Mesendoderm (in vitro differentiated cells): Measurements from ENCODE around the gene ADAMTS17. TPM values are rescaled to one million over a fixed set of nuclear protein-coding genes. Genes with fewer than 3 reads are reported as not detected.

Source experiments
- DNase-seq: peaks from one replicate; pipeline ENCODE4 v3.0.0; 2013
- H2AK5ac ChIP-seq: 2 replicates; pipeline ENCODE4 v1.6.1; 2013; ENCODE audit warnings: low read length, inconsistent platforms
- H2BK120ac ChIP-seq: 2 replicates; pipeline ENCODE4 v1.6.1; 2013; ENCODE audit warnings: low read depth, mild to moderate bottlenecking, low read length, moderate library complexity, mixed read lengths
- H2BK15ac ChIP-seq: replicated peaks from 2 replicates; pipeline ENCODE4 v1.6.1; 2013; ENCODE audit warnings: low read depth, mild to moderate bottlenecking, moderate library complexity
- H2BK5ac ChIP-seq: 2 replicates; pipeline ENCODE4 v1.6.1; 2013; ENCODE audit warnings: low read length, inconsistent platforms
- H3K18ac ChIP-seq: 2 replicates; pipeline ENCODE4 v1.6.1; 2013; ENCODE audit warnings: mild to moderate bottlenecking, low read length, mixed read lengths
- H3K23ac ChIP-seq: one replicate; pipeline ENCODE4 v1.6.1; 2013; ENCODE audit warnings: low read length
- H3K27ac ChIP-seq: 2 replicates; pipeline ENCODE4 v1.5.1; 2013; ENCODE audit warnings: low read depth, mild to moderate bottlenecking, inconsistent platforms, low read length, moderate library complexity
- H3K27me3 ChIP-seq: 2 replicates; pipeline ENCODE4 v1.6.1; 2013; ENCODE audit warnings: low read length, control low read depth, mild to moderate bottlenecking, inconsistent platforms; ENCODE audit not compliant: insufficient read depth, poor library complexity
- H3K36me3 ChIP-seq: 2 replicates; pipeline ENCODE4 v1.6.1; 2013; ENCODE audit warnings: low read length, inconsistent platforms; ENCODE audit not compliant: control insufficient read depth, insufficient read depth
- H3K4ac ChIP-seq: one replicate; pipeline ENCODE4 v1.6.1; 2013; ENCODE audit warnings: low read depth, mild to moderate bottlenecking, low read length, moderate library complexity
- H3K4me1 ChIP-seq: 2 replicates; pipeline ENCODE4 v1.6.1; 2013; ENCODE audit warnings: low read depth, low read length, inconsistent platforms; ENCODE audit not compliant: control insufficient read depth
- H3K4me2 ChIP-seq: 2 replicates; pipeline ENCODE4 v1.6.1; 2013; ENCODE audit warnings: low read length
- H3K4me3 ChIP-seq: 2 replicates; pipeline ENCODE4 v1.5.1; 2013; ENCODE audit warnings: mild to moderate bottlenecking, low read length
- H3K56ac ChIP-seq: one replicate; pipeline ENCODE4 v1.6.1; 2013; ENCODE audit warnings: low read length
- H3K79me1 ChIP-seq: 2 replicates; pipeline ENCODE4 v1.6.1; 2013; ENCODE audit warnings: low read length, inconsistent platforms
- H3K79me2 ChIP-seq: 2 replicates; pipeline ENCODE4 v1.6.1; 2013; ENCODE audit warnings: mild to moderate bottlenecking, low read length; ENCODE audit not compliant: control insufficient read depth, insufficient read depth
- H3K9ac ChIP-seq: 2 replicates; pipeline ENCODE4 v1.6.1; 2013; ENCODE audit warnings: low read length, inconsistent platforms
- H4K5ac ChIP-seq: one replicate; pipeline ENCODE4 v1.6.1; 2013; ENCODE audit warnings: low read length
- H4K8ac ChIP-seq: one replicate; pipeline ENCODE4 v1.6.1; 2013; ENCODE audit warnings: low read depth, mild to moderate bottlenecking, control low read depth, low read length, moderate library complexity
- WGBS: extraction: QIAGEN DNeasy Blood & Tissue Kit; methylation state at CpG from one replicate; pipeline ENCODE4 v1.1.7; 2013; ENCODE audit warnings: low lambda C conversion rate, missing lambda C conversion rate; ENCODE audit not compliant: insufficient coverage; ENCODE audit errors: extremely low coverage; 5-methylcytosine and 5-hydroxymethylcytosine counted together
- polyA plus RNA-seq, 2 experiments: library from polyadenylated mRNA; stranded (reverse); fragments of 200-250 nt; gene quantifications; one replicate each; pipeline ENCODE4 v1.2.3, GENCODE V29; 2013

ADAMTS17 gene
- polyA plus RNA-seq (2013, experiment 1 of 2) = 2.0 TPM
- 1.8 TPM for polyA plus RNA-seq (2013, experiment 2 of 2)

DNA sequence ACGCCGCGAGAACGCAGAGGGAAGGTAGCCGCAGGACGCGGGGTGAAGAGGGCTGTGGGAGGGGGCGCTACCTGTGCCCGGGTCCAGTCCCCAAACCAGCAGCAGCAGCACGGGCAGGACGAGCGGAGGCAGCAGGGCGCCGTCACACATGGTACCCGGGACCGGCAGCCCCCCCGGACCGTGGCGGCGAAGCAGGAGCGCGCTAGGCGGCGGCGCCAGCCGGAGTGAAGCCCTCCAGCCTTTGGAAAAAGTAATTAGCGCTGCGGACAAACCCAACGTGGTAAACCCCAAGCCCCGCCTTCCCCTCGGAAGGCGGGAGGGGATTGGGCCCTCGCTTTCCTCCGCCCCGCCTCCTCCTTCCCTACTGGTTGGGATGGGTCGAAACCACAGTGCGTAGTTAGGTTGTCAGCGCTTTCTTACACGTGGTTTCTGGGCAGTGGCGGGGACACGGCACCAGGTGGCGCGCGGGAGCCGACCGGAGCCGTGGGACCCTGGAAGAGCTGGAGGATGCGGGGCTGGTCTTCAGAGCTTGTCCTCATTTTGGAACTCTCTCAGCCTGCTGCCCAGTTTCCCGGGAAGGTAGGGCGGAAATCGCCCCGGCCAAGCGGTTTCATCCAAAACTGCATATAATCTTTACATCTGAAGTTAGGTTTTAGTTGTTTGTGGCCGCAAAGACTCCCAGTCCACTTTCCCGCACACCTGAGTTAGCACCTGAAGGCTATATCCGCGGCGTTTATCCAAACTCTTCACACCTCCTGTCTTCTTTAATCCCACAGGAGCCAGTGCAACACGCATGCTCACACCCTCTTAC is at the start of gene ADAMTS17:
ADAMTS17 (minus strand) TSS at position 226 of the 811 bp plus-strand sequence; CDS start at position 150, 76 bp downstream.
- H4K8ac ChIP-seq = no peak within 1 kb of the TSS
- no peak within 1 kb of the TSS for H2BK5ac ChIP-seq
- peak within 1 kb of the TSS; percentile 60 for H3K56ac ChIP-seq
- no peaks in the 10 kb centered on the region for H3K79me1 ChIP-seq
- no peaks in the 10 kb centered on the region for H3K79me2 ChIP-seq
- peak; percentile 97 for DNase-seq
- no peaks in the 10 kb centered on the region for H3K4me1 ChIP-seq
- H3K27me3 ChIP-seq = peaks cover 2% of the 10 kb centered on the region
- H3K23ac ChIP-seq = no peak within 1 kb of the TSS
- H2AK5ac ChIP-seq = no peak within 1 kb of the TSS
- peak within 1 kb of the TSS; percentile 22 for H3K4me3 ChIP-seq
- H2BK120ac ChIP-seq = no peak within 1 kb of the TSS
- peak within 1 kb of the TSS; percentile 80 for H3K4me2 ChIP-seq
- H2BK15ac ChIP-seq = no peak within 1 kb of the TSS
- H4K5ac ChIP-seq = no peak within 1 kb of the TSS
- H3K18ac ChIP-seq = no peak within 1 kb of the TSS
- no peaks in the 10 kb centered on the region for H3K36me3 ChIP-seq
- no peak within 1 kb of the TSS for H3K9ac ChIP-seq
- H3K4ac ChIP-seq = no peak within 1 kb of the TSS
- H3K27ac ChIP-seq = no peak within 1 kb of the TSS
- WGBS = no CpG with 5 or more reads among the region's 59 CpGs

DNA sequence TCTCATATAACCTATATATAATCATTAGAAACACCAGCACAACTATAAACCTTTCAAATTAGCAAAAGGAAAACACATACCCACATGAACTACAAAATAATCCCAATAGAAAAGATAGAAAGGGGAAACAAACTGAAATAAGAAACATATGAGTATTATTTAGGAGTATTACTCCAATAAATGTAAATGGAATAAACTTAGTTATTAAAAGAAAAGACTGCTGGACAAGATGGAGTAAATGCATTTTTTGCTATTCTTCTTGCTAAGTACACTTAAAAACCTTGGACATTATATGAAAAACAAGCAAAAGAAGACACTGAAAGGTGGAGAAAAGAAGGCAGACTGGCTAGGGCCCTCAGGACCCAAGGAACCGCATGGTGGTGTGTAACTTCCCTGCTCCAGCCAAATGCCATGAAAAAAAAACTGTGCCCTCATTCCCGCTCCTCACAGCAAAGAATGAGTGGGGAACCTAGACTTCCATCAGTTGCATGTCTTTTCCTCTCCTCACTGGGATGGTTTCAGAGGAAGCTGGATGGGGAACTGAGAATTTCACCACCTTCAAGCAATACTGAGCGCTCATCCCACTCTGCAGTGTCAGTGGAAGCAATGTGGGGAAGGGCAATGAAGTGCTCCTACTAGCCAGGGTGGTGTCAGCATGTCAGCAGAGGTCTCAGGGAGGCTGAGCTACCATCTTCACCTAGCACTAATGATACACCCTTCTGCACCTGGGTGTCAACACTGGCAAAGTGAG is 43.7 kb upstream of the ADAMTS17 start:
- Histone ChIP-seq H3K9ac (no peak overlapping the region), H2AK5ac (no peak overlapping the region), H4K8ac (no peak overlapping the region), H3K27ac (no peak overlapping the region), H3K79me2 (no peaks in the 10 kb centered on the region), H3K23ac (no peak overlapping the region), H3K79me1 (no peaks in the 10 kb centered on the region), H4K5ac (no peak overlapping the region), H2BK15ac (no peak overlapping the region), H3K27me3 (no peaks in the 10 kb centered on the region), H3K4ac (no peak overlapping the region), H3K4me3 (no peak overlapping the region), H3K18ac (no peak overlapping the region), H3K4me2 (no peak overlapping the region), H3K36me3 (no peaks in the 10 kb centered on the region), H2BK5ac (no peak overlapping the region), H3K4me1 (no peaks in the 10 kb centered on the region), H2BK120ac (no peak overlapping the region), H3K56ac (no peak overlapping the region)
- no peak for DNase-seq
- WGBS = no CpG with 5 or more reads among the region's 3 CpGs

DNA sequence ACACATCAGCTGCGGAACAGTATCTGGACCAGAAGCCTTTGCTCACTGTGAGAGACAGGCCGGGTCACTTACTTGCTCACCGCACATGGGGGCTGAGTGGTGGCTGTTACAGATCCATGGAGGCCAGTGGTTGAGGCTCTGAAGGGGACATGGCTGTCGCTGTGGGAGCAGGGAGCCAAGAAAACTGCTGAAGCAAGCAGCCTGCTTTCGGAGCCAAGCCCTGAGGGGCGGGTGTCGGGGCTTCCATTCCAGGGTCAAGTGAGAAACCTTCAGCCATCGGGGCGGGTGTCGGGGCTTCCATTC is 42.3 kb upstream of the ADAMTS17 start:
- Histone ChIP-seq H2BK5ac (no peak overlapping the region), H3K27me3 (no peaks in the 10 kb centered on the region), H3K36me3 (no peaks in the 10 kb centered on the region), H3K27ac (no peak overlapping the region), H3K79me2 (no peaks in the 10 kb centered on the region), H2BK15ac (no peak overlapping the region), H4K5ac (no peak overlapping the region), H3K23ac (no peak overlapping the region), H3K4me1 (no peaks in the 10 kb centered on the region), H3K4me2 (no peak overlapping the region), H2AK5ac (no peak overlapping the region), H3K9ac (no peak overlapping the region), H3K18ac (no peak overlapping the region), H3K56ac (no peak overlapping the region), H4K8ac (no peak overlapping the region), H3K4me3 (no peak overlapping the region), H3K79me1 (no peaks in the 10 kb centered on the region), H2BK120ac (no peak overlapping the region), H3K4ac (no peak overlapping the region)
- no CpG with 5 or more reads among the region's 10 CpGs for WGBS
- no peak for DNase-seq

GRCh38 chr15:100383302-100384107 is 41.7 kb upstream of the ADAMTS17 start:
- Histone ChIP-seq H3K36me3 (no peaks in the 10 kb centered on the region), H3K79me1 (no peaks in the 10 kb centered on the region), H2BK120ac (no peak overlapping the region), H3K27me3 (no peaks in the 10 kb centered on the region), H3K4ac (no peak overlapping the region), H4K5ac (no peak overlapping the region), H2AK5ac (no peak overlapping the region), H3K56ac (no peak overlapping the region), H3K79me2 (no peaks in the 10 kb centered on the region), H4K8ac (no peak overlapping the region), H2BK5ac (no peak overlapping the region), H3K27ac (no peak overlapping the region), H3K4me2 (no peak overlapping the region), H3K18ac (no peak overlapping the region), H2BK15ac (no peak overlapping the region), H3K9ac (no peak overlapping the region), H3K4me1 (no peaks in the 10 kb centered on the region), H3K4me3 (no peak overlapping the region), H3K23ac (no peak overlapping the region)
- no CpG with 5 or more reads among the region's 3 CpGs for WGBS
- peak; percentile 67 for DNase-seq

GRCh38 chr15:100373942-100374341 is 32.2 kb upstream of the ADAMTS17 start:
- Histone ChIP-seq H3K36me3 (no peaks in the 10 kb centered on the region), H3K4me3 (no peak overlapping the region), H4K8ac (no peak overlapping the region), H2BK15ac (no peak overlapping the region), H3K27ac (no peak overlapping the region), H2AK5ac (no peak overlapping the region), H3K4ac (no peak overlapping the region), H2BK5ac (no peak overlapping the region), H4K5ac (no peak overlapping the region), H3K56ac (no peak overlapping the region), H3K79me2 (no peaks in the 10 kb centered on the region), H3K18ac (peak overlapping the region; percentile 16), H3K27me3 (no peaks in the 10 kb centered on the region), H3K4me1 (no peaks in the 10 kb centered on the region), H3K9ac (no peak overlapping the region), H2BK120ac (no peak overlapping the region), H3K4me2 (no peak overlapping the region), H3K79me1 (no peaks in the 10 kb centered on the region), H3K23ac (no peak overlapping the region)
- WGBS = no CpG with 5 or more reads among the region's 8 CpGs
- DNase-seq = peak; percentile 65
